Measurements from ENCODE around the gene SNTG2.
"Not testable (repeated sequence)": the region's sequence is repeated elsewhere in the genome, so short reads cannot be mapped to it uniquely, and the experiment has no call there.

Gene SNTG2

DNA sequence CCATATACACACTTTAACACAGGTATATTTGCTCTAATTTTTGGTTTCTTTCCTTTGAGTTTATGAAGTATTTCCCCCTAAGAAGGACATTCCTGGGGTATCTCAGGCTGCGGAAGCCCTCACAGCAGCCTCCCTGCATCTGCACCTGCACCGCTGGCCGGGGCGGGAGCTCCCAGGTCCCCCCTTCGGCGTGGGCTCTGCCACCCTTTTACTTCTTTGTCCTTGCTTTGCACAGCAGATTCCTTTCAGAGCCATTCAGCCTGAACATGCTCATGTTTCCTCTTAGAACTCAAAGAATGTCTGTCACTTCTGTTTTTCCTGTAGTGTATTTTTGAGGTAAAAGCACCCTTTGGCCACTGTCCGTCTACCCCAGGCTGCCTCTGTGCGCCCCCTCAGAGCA is 146.5 kb downstream of the SNTG2 start:
- no peak for DNase-seq (ENCODE audit: low read depth in 2 of 2)

DNA sequence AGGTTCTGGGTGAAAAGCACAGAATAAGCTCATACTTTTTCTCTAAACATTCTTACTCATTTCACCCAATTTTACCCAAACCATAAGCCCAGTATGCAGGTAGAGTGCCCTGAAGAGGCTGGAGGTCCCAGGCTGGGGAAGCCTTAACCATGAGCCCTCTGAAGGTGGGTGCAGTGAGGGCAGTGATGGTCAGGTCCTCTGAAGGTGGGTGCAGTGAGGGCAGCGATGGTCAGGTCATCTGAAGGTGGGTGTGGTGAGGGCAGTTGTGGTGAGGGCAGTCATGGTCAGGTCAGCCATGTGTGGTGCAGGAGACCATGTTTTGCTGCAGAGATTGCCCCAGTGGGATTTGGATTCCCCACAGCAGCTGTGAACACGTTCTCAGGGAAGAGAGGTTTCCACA is 148.8 kb downstream of the SNTG2 start:
- no peak for DNase-seq (ENCODE audit: low read depth in 2 of 2)

DNA sequence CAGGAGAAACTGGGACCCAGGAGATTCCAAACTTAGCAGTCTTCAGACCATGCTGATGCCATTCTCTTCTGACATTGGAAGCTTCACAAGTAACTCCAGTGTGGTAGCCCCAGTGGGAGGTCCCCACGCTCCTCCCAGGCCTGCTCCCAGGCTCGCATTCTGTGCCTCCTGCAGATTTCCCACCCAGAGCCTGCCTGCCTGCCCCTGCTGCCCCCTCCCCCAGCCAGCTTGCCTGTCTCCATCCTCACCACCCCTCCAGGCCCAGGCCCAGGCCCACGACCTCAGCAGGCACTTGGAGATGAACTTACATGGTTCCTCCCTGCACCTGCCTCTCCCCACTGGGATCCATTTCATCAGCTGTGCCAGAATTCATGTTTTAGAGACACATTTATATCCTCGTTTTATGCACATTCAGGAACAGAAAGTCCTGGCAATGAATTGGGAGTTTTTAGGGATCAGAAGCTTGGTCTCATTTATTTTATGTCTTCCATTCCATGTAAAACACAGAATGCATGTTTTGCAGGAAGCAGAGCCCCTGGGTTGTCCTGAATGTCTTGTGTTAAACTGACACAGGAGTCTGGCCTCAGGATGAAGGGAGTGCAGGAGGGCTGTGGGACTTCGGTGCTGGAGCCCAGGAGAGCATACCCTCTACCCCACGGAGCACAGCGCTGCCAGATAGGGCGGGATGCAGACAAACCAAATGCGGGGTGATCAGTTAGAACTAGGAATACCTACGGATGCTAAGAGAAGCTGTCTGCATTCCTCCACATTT is 150.5 kb downstream of the SNTG2 start:
- no peak for DNase-seq (ENCODE audit: low read depth in 2 of 2)

DNA sequence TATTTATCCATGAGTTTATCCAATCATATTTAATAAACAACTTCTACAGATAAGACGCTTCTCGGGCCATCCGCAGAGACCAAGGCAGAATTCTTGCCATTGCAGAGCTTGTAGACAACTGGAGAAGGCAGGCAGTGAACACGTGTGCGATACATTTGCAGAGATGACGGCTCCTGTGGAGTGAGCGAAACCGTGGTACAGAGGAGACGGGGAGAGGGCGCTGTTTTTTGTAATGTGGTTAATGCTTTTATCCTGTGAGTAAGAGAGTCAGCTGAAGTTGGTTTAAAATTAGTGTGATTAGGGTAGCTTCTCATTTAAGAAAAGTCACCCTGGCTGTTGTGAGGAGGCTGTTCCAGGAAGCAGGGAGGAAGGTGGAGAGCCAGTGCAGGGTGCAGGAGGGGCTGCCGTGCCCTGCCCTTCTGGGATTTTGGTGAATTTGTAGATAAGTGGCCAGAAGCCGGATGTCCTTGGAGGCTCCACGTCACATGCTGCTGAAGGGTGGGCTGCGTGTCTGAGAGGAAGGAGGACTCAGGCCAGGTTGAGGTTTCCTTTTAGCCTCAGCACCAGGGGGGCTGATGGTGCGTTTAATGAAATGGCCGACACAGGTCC is 151.4 kb downstream of the SNTG2 start:
- DNase-seq (ENCODE audit: low read depth in 2 of 2) = no peak

DNA sequence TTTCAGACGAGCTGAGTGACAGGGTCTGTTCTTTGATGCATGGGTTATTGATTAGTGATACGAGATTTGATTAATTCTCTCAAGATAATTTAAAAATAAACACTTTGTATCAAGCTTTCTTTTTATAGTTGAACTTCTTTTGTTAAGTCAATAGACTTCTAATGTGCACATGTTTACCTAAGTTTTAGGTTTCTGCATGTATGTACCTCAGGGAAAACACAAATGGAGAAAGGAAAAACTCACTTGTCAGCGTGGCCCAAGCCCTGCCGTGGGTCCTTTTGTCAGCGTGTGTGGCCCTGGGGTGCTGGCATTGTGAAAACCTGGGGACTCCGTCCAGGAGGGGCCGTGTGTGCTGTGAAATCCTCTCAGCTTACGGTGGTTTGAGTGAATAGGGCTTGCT is 153.7 kb downstream of the SNTG2 start:
- no peak for DNase-seq (ENCODE audit: low read depth in 2 of 2)

DNA sequence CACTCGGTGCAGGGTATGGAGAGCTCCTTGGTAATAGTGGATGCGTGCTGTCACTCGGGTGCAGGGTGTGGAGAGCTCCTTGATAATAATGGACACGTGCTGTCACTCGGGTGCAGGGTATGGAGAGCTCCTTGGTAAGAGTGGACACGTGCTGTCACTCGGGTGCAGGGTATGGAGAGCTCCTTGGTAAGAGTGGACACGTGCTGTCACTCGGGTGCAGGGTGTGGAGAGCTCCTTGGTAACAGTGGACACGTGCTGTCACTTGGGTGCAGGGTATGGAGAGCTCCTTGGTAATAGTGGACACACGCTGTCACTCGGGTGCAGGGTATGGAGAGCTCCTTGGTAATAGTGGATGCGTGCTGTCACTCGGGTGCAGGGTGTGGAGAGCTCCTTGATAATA is 155.7 kb downstream of the SNTG2 start:
- not testable (repeated sequence) for DNase-seq (ENCODE audit: low read depth in 2 of 2)

DNA sequence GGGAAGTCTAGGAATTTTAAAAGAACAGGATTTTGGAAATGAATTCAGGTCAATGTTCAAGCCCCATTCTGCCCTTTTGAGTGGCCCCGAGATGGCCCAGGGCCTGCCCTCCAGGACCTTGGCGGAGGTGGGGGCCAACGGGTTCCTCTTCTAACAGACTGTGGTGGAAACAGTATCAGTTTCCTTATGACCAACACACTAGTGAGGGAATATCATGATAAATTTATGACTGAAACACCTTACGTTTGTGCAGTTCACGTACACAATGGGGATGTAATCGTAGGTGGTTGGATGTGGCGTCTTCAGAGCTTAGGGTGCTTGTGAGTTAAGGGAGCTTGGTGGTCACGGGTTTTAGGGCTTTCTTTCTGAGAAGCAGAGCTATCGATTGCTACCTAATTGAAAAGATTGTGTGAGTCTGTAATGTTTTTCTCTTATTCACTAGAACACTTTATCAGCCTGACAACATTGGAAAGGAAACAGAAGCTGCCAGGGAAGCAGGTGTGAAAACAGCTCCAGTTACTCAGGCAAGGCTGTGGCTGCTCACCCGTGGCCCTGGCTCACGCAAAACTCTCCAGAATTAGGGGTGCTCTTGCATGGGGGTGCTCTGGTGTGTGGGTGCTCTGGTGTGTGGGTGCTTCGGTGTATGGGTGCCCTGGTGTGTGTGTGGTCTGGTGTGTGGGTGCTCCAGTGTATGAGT is 165.3 kb downstream of the SNTG2 start:
- no peak for DNase-seq (ENCODE audit: low read depth in 2 of 2)

DNA sequence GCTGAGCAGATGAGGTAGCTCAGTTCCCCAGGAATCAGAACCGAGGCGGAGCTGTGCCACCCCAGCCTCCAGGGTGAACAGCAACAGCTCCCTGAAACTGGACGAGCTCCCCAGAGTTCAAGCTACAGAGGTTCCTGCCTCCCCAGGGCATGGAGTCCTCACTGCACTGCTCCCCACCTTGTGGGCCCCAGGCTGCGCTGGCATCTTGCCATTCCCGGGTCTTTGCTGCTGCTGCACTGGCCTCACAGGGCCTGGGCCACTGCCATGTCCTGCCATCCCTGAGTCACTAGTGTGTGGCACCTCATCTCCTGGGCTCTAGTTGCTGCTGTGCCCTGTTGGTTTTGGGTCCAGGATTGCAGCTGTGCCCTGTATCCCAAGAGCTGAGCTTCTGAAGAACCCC is 166.9 kb downstream of the SNTG2 start:
- no peak for DNase-seq (ENCODE audit: low read depth in 2 of 2)

DNA sequence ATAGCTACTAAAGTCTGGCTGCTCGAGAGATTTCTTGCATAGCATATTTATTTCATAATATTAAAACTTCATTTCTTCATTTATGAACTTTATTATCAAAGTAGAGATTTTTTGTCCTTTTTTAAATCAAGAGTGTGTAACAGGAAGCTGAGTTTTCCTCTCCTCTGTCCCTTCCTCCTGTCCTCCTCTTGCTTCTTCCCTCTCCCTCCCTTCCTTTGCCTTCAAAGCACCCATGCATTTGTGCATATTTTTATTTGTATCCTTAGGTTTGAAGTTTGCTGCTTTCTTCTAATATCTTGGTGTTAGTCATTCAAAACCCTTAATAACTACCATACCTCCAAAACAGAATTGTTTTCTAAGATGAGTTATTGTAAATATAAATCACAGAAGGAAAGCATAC is 174.6 kb downstream of the SNTG2 start:
- no peak for DNase-seq (ENCODE audit: low read depth in 2 of 2)

DNA sequence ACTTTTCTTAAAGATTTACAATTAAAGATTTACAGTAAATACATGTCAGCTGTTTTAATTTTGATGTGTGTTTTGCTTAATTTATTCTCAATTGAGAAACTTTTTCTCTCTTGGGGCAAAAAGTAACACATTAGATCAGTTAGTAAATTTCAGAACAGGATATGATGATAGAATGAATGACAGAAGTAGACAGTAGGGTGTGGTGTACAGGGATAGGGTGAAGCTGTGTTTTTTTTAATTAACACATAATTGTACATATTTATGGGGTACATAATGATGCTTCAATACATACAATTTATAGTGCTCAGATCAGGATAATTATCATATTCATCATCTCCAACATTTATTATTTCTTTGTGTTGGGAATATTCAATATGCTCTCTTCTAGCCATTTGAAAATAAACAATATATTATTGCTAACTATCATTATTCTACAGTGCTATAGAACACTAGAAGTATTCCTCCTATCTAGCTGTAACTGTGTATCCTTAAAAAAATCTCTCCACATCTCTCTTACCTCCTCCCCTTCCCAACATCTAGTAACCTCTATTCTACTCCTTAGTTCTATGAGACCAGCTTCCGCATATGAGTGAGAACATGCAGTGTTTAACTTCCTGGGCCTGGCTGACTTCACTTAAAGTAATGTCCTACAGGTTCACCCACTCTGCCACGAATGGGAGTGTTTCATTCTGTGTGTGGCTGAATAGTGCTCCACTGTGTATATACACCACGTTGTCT is 175.2 kb downstream of the SNTG2 start:
- no peak for DNase-seq (ENCODE audit: low read depth in 2 of 2)

DNA sequence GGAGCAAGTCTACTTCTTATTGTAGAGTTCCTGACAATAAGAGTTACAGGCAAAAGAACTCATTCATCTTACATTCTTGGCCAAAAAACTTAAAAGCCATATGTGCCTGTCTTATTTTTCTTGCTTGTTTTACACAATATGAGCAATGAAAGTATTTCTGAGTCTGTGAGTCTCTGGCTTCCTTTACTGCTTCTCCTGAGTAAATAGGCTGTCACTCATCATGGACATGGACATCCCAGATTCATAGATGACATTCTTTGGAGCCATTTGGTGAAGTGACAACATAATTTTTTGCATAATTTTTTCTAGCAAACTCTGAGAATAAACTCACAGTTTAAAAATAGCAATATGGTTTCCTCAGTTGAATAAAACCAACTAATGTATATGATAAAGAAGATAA is 179.3 kb downstream of the SNTG2 start:
- DNase-seq (ENCODE audit: low read depth in 2 of 2) = no peak

DNA sequence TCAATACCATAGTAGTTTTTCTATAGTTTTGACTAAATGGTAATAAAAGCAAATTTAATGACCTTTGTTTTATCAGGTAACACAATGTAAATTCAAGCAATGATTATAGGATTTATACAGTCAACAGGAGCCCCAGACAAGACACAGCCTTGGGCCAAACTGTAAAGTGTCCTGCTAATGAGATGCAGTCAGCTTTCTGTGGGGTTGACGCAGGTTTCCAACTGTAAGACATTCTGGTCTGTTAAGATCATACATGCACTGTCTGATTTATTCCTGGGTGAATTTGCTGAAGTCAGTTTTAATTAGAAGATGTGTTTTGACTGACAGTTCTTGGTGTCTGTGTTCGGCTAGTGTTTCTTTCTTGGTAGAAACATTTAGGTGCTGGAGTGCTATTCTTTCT is 180.3 kb downstream of the SNTG2 start:
- DNase-seq (ENCODE audit: low read depth in 2 of 2) = no peak

DNA sequence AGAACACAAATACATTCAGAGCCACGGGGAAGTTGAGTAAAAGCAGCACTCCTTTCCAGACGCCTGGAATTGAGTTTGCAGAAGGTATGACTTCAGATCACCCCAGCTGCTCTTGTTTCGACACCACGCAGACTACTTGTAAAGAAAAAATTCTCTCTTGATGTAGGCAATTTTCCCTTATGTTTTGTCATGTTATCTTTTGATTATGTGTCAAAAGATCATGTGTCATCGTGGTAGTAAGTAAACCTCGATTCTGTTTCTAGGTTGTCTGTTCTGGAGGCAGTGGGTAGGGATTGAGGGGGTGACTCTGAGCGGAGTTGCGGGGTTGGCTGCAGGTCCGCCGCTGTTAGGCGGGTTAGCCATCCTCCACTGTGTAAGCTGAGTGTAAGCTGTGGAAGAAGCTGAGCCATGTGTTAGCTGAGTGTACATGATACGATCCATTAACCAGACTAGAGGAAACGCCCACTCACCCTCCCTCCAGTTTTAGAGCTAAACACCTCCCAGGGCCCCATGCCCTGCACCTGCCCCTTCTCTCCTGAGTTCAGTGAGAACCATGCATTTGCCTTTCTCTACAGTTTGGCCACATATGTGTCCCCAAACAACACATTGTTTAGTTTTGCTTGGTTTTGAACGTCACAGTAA is 181.8 kb downstream of the SNTG2 start:
- peak in 1 of 2 donors; percentile 35 for DNase-seq (ENCODE audit: low read depth in 2 of 2)

DNA sequence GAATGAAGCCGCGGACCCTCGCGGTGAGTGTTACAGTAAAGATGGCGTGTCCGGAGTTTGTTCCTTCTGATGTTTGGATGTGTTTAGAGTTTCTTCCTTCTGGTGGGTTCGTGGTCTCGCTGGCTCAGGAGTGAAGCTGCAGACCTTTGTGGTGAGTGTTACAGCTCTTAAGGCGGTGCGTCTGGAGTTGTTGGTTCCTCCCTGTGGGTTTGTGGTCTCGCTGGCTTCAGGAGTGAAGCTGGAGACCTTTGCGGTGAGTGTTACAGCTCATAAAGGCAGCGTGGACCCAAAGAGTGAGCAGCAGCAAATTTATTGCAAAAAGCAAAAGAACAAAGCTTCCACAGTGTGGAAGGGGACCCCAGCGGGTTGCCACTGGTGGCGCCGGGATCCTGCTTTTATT is 183.2 kb downstream of the SNTG2 start:
- not testable (repeated sequence) for DNase-seq (ENCODE audit: low read depth in 2 of 2)

DNA sequence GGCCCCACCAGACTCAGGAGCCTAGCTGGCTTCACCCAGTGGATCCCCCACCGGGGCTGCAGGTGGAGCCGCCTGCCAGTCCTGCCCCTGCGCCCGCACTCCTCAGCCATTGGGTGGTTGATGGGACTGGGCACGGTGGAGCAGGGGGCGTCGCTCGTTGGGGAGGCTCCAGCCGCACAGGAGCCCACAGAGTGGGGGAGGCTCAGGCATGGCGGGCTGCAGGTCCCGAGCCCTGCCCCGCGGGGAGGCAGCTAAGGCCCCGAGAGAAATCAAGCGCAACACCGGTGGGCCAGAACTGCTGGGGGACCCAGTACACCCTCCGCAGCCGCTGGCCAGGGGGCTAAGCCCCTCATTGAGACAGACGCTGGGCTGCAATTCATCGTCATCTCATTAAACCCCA is 184.0 kb downstream of the SNTG2 start:
- no peak for DNase-seq (ENCODE audit: low read depth in 2 of 2)

DNA sequence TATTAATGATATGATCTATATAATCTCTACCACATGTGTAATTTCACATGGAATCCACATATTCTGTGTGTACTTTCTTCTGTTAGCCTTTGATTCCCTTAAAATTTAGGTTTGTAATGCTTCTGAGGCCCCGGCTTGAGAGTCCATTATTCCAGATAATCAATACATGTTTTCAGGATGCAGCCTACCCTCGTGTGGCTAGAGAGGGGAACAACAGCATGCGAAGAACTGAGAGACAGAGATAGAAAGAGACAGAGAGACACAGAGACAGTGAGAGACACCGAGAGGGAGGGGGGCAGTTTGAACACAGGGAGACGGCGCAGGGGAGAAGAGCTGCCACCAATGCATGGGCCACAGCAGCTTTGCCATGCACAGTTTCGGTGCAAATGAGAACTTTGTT is 185.4 kb downstream of the SNTG2 start:
- DNase-seq (ENCODE audit: low read depth in 2 of 2) = no peak

DNA sequence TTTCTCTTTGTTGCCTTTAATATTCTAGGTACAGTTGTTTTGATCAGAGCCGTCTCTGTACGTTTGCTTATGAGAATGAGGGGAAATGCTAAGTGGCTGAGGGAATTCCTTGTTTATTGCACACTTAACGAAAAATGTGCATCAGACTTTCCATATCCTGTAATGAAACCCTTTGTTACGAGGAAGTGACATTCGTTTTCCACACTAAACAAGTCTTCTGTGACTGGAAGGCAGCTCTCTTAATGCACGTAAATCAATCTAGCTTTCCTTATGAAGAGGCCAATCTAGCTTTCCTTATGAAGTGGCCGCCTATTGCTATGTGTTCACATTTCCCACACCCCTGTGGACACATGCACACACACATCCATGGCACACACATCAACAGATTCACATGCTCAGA is 186.2 kb downstream of the SNTG2 start:
- DNase-seq (ENCODE audit: low read depth in 2 of 2) = no peak

DNA sequence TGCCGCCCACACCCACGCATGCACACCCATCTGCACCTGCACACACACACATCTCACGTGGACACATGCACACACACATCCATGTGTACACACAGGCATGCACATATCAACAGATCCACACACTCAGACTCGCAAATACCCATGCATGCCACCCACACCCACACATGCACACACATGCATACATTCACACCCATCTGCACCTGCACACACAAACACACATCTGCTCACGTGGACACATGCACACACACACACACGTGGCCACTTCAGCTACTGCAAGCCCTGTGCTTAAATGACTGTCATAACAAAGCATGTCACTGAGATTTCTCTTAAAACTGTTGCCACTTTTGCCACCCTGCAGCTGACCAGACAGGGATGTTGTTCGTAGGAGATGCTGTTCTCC is 186.6 kb downstream of the SNTG2 start:
- no peak for DNase-seq (ENCODE audit: low read depth in 2 of 2)

DNA sequence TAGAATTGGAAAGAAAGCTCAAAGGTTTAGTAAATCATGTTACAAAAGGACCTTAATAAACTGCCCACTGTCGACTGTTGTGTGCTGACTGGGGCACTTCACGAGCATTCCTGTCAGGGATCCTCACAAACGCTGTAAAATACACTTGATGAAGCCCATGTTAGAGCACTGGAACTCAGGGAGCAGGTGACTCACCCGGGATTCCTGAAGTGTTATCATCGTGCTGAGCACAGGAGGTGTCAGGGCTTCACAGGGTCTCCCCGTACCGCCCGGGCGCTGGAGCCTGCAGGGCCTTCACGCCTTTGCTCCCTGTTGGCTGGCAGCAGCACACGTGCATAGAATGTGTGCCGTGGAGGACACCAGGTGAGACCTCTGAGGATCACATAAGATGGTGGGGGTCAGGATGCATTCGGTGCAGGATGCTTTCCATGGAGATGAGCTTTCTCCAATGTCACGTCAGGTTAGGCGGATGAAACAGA is 187.3 kb downstream of the SNTG2 start:
- DNase-seq (ENCODE audit: low read depth in 2 of 2) = no peak

DNA sequence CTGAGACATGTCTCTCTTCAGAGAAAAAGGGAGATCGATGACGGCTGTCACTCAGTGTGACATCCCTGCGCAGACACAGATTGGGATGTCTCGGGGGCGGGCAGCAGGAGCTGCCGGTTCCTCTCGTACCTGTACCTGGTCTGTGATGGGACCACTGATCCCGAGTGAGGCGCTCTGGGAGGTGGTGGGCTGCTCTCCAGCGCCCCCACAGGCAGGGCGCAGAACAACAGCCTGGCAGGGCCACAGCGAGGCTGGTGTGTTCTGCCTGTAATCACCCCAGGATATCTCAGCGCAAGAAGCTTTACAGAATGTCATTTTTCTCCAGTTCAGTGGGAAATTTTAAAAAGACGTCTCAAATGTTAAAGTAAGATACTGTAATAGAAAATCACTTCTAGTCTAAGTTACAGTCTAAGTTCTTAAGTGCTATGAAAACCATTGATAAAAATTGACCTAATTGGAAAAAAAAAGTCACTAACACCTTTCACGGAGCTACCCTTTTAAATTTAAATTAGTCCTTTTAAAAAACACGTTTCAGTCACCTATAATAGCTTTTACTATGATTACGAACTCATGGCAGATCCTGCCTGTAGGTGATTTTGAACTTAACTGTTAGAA is 189.8 kb downstream of the SNTG2 start:
- DNase-seq (ENCODE audit: low read depth in 2 of 2) = peak in 1 of 2 donors; percentile 49

DNA sequence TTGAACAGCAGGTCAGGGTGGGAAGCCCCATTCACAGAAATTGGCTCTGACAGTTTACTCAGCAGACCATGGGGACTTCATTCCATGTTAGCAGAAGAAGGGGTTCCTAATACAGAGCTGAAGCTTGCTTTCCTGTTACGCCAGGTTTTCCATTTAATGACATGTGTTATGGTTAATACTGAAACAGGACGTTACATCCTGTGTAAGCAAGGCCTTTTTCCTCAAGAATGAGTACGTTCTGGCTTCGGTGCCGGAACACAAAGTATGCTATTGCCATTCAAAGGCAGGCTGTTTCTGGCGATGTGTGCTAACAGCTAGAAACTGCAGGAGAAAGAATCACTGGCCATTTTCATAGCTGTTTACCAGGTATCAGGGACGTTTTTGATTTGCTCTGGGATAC is 190.4 kb downstream of the SNTG2 start:
- no peak for DNase-seq (ENCODE audit: low read depth in 2 of 2)
